Hepatocyte (in vitro differentiated cells): ENCODE measurements around the gene NCOR2. TPM values are rescaled to one million over a fixed set of nuclear protein-coding genes. Genes with fewer than 3 reads are reported as not detected.

Experiments
- DNase-seq: peaks from one replicate; pipeline ENCODE4 v3.0.0-alpha.2; 2016; ENCODE audit warnings: low spot score
- H2AFZ ChIP-seq: fragments of 200-600 bp; sonication (generic); 2 replicates; pipeline ENCODE4 v1.6.0; 2016; ENCODE audit warnings: antibody characterized with exemption, mild to moderate bottlenecking
- H3K27ac ChIP-seq: fragments of 200-600 bp; sonication (generic); 2 replicates; pipeline ENCODE4 v1.5.1; 2016; ENCODE audit warnings: mild to moderate bottlenecking
- H3K27me3 ChIP-seq: fragments of 200-600 bp; sonication (generic); 2 replicates; pipeline ENCODE4 v1.6.1; 2016
- H3K36me3 ChIP-seq: fragments of 200-600 bp; sonication (generic); replicated peaks from 2 replicates; pipeline ENCODE4 v1.5.1; 2016; ENCODE audit warnings: low read depth; ENCODE audit not compliant: insufficient read depth
- H3K4me1 ChIP-seq: fragments of 200-600 bp; sonication (generic); 2 replicates; pipeline ENCODE4 v1.5.1; 2016; ENCODE audit warnings: mild to moderate bottlenecking, moderate library complexity; ENCODE audit not compliant: insufficient read depth
- H3K4me2 ChIP-seq: fragments of 200-600 bp; sonication (generic); 2 replicates; pipeline ENCODE4 v1.6.0; 2016
- H3K4me3 ChIP-seq: fragments of 200-600 bp; sonication (generic); 2 replicates; pipeline ENCODE4 v1.5.1; 2016; ENCODE audit warnings: mild to moderate bottlenecking
- H3K79me2 ChIP-seq: fragments of 200-600 bp; sonication (generic); 2 replicates; pipeline ENCODE4 v1.6.0; 2017; ENCODE audit warnings: mild to moderate bottlenecking
- H3K9me2 ChIP-seq: fragments of 200-600 bp; sonication (generic); replicated peaks from 2 replicates; pipeline ENCODE4 v1.6.0; 2017; ENCODE audit warnings: mild to moderate bottlenecking; ENCODE audit not compliant: insufficient read depth
- H3K9me3 ChIP-seq: fragments of 200-600 bp; sonication (generic); 2 replicates; pipeline ENCODE4 v1.5.1; 2016; ENCODE audit warnings: low read depth, mild to moderate bottlenecking
- H4K20me1 ChIP-seq: fragments of 200-600 bp; sonication (generic); 2 replicates; pipeline ENCODE4 v1.6.0; 2016; ENCODE audit warnings: mild to moderate bottlenecking; ENCODE audit not compliant: insufficient read depth, poor library complexity, severe bottlenecking
- CTCF ChIP-seq: fragments of 200-600 bp; sonication (generic); IDR thresholded peaks from 2 replicates; pipeline ENCODE4 v1.5.1; 2016; ENCODE audit warnings: antibody characterized with exemption, mild to moderate bottlenecking; ENCODE audit not compliant: poor library complexity
- EZH2 ChIP-seq: fragments of 200-600 bp; sonication (generic); IDR thresholded peaks from 2 replicates; pipeline ENCODE4 v1.6.1; 2016; ENCODE audit warnings: antibody characterized with exemption, mild to moderate bottlenecking, borderline replicate concordance
- EZH2phosphoT487 ChIP-seq: fragments of 200-600 bp; sonication (generic); IDR thresholded peaks from one replicate; pipeline ENCODE4 v1.6.1; 2018; ENCODE audit warnings: antibody characterized with exemption, mild to moderate bottlenecking, low read depth, moderate library complexity; ENCODE audit not compliant: unreplicated experiment, severe bottlenecking
- WGBS: methylation state at CpG from one replicate; pipeline ENCODE4 v1.1.6; 2016; ENCODE audit warnings: low lambda C conversion rate; ENCODE audit errors: missing lambda C conversion rate; 5-methylcytosine and 5-hydroxymethylcytosine counted together
- polyA plus RNA-seq: library from polyadenylated mRNA; unstranded; fragments of >200 nt; fragmentation: Nextera tagmentation; extraction: Ambion mirVana; gene quantifications from 2 replicates; pipeline ENCODE4 v1.2.1, GENCODE V29; 2016
- total RNA-seq: library from RNA; depleted of rRNA; stranded (reverse); fragments of >200 nt; gene quantifications from 2 replicates; pipeline ENCODE4 v1.2.3, GENCODE V29; 2014

The NCOR2 gene
- total and polyA plus RNA-seq, 2 experiments from 2014 or later: 40.3 to 121 TPM

GRCh38 chr12:124563401-124563800, 4.0 kb downstream of the NCOR2 start:
- Histone ChIP-seq H3K36me3 (no peaks in the 10 kb centered on the region), H3K4me1 (peaks cover 30% of the 10 kb centered on the region), H3K9me2 (no peaks in the 10 kb centered on the region), H2AFZ (no peak overlapping the region), H3K4me2 (peak overlapping the region; percentile 98), H4K20me1 (peaks cover 80% of the 10 kb centered on the region), H3K4me3 (no peak overlapping the region), H3K27ac (no peak overlapping the region), H3K79me2 (peaks cover 85% of the 10 kb centered on the region), H3K9me3 (no peaks in the 10 kb centered on the region), H3K27me3 (no peaks in the 10 kb centered on the region)
- no peak for DNase-seq
- no peak for TF ChIP-seq EZH2
- TF ChIP-seq CTCF: no peak
- no peak for TF ChIP-seq EZH2phosphoT487
- WGBS: 89% methylated on average over 11 of the region's 11 CpGs

- Histone ChIP-seq H4K20me1 (peaks cover 86% of the 10 kb centered on the region), H3K4me3 (no peak overlapping the region), H3K9me2 (no peaks in the 10 kb centered on the region), H3K27ac (no peak overlapping the region), H3K79me2 (peaks cover 91% of the 10 kb centered on the region), H3K27me3 (no peaks in the 10 kb centered on the region), H3K4me1 (peaks cover 27% of the 10 kb centered on the region), H3K36me3 (no peaks in the 10 kb centered on the region), H2AFZ (no peak overlapping the region), H3K9me3 (no peaks in the 10 kb centered on the region), H3K4me2 (no peak overlapping the region)
- DNase-seq: no peak
- 88% methylated on average over 4 of the region's 4 CpGs for WGBS
- TF ChIP-seq EZH2 (no peak), EZH2phosphoT487 (no peak), CTCF (no peak)
Measured at GRCh38 chr12:124562796-124563181, 4.6 kb downstream of the NCOR2 start.

GRCh38 chr12:124562018-124562795, 5.2 kb downstream of the NCOR2 start:
- Histone ChIP-seq H3K4me1 (peaks cover 32% of the 10 kb centered on the region), H4K20me1 (peaks cover 92% of the 10 kb centered on the region), H3K4me3 (no peak overlapping the region), H3K4me2 (no peak overlapping the region), H3K27ac (no peak overlapping the region), H3K79me2 (peaks cover 97% of the 10 kb centered on the region), H3K27me3 (no peaks in the 10 kb centered on the region), H2AFZ (no peak overlapping the region), H3K9me3 (no peaks in the 10 kb centered on the region), H3K9me2 (no peaks in the 10 kb centered on the region), H3K36me3 (no peaks in the 10 kb centered on the region)
- TF ChIP-seq EZH2: no peak
- TF ChIP-seq CTCF: no peak
- TF ChIP-seq EZH2phosphoT487: no peak
- WGBS: 78% methylated on average over 18 of the region's 18 CpGs
- no peak for DNase-seq
